ENCODE results near the gene CXXC1. TPM values are rescaled to one million over a fixed set of nuclear protein-coding genes. Genes with fewer than 3 reads are reported as not detected.
"Not testable (repeated sequence)": the region's sequence is repeated elsewhere in the genome, so short reads cannot be mapped to it uniquely, and the experiment has no call there.

Gene CXXC1
- polyA plus RNA-seq, 1 donor (not counting 4 experiments of a cell fraction or from before 2014, with no cell fraction given) = 33.6 TPM

DNA sequence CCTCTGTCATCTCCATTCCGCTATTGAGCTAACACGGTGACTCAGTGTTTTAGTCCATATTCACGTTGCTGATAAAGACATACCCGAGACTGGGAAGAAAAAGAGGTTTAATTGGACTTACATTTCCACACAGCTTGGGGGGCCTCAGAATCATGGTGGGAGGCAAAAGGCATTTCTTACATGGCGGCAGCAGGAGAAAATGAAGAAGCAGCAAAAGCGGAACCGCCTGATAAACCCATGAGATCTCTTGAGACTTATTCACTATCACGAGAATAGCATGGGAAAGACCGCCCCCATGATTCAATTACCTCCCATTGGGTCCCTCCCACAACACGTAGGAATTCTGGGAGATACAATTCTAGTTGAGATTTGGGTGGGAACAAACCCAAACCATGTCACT, 22.6 kb upstream of the CXXC1 start:
- FAIRE-seq (no peak), DNase-seq (ENCODE audit: low read depth, low spot score) (no peak)
- Histone ChIP-seq H3K4me1 (ENCODE audit: control insufficient read depth, extremely low read depth, insufficient read depth, low read length) (peaks cover 14% of the 10 kb centered on the region), H3K4me2 (ENCODE audit: control insufficient read depth, extremely low read depth, insufficient read depth, low read depth, low read length) (no peak overlapping the region), H3K9me1 (ENCODE audit: control insufficient read depth, extremely low read depth, insufficient read depth, low read length) (no peaks in the 10 kb centered on the region), H3K27ac (ENCODE audit: control insufficient read depth, insufficient read depth, low read length) (no peak overlapping the region), H3K4me3 (ENCODE audit: control insufficient read depth in 2 of 3, extremely low read depth in 1 of 3, insufficient read depth in 2 of 3, low read depth in 1 of 3, low read length in 3 of 3) (no peak overlapping the region), H4K20me1 (ENCODE audit: control insufficient read depth, extremely low read depth, insufficient read depth, low read length) (no peaks in the 10 kb centered on the region), H3K9me3 (ENCODE audit: control insufficient read depth, low read depth, low read length) (no peaks in the 10 kb centered on the region), H2AFZ (ENCODE audit: control insufficient read depth, low read length) (no peak overlapping the region), H3K27me3 (ENCODE audit: control insufficient read depth, extremely low read depth, insufficient read depth, low read length) (no peaks in the 10 kb centered on the region), H3K9ac (ENCODE audit: control insufficient read depth, extremely low read depth, insufficient read depth, low read length) (no peak overlapping the region), H3K79me2 (ENCODE audit: control insufficient read depth, insufficient read depth, low read length) (no peaks in the 10 kb centered on the region), H3K36me3 (ENCODE audit: control insufficient read depth in 2 of 2, extremely low read depth in 1 of 2, insufficient read depth in 2 of 2, low read length in 2 of 2) (no peaks in the 10 kb centered on the region)
- dilution Hi-C loops (cut with MboI; ENCODE audit: extremely low pct_ligation_motif_present, low sequenced_read_pairs) = no loop called here
- no peak for TF ChIP-seq EZH2 (IDR thresholded peaks at IDR 0.05; ENCODE audit: low read length)
- TF ChIP-seq, protein P1, sequence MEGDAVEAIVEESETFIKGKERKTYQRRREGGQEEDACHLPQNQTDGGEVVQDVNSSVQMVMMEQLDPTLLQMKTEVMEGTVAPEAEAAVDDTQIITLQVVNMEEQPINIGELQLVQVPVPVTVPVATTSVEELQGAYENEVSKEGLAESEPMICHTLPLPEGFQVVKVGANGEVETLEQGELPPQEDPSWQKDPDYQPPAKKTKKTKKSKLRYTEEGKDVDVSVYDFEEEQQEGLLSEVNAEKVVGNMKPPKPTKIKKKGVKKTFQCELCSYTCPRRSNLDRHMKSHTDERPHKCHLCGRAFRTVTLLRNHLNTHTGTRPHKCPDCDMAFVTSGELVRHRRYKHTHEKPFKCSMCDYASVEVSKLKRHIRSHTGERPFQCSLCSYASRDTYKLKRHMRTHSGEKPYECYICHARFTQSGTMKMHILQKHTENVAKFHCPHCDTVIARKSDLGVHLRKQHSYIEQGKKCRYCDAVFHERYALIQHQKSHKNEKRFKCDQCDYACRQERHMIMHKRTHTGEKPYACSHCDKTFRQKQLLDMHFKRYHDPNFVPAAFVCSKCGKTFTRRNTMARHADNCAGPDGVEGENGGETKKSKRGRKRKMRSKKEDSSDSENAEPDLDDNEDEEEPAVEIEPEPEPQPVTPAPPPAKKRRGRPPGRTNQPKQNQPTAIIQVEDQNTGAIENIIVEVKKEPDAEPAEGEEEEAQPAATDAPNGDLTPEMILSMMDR (optimal IDR thresholded peaks at IDR 0.05 in 1 of 3, IDR thresholded peaks at IDR 0.05 in 1 of 3, conservative IDR thresholded peaks at IDR 0.05 in 1 of 3; ENCODE audit: extremely low read depth in 1 of 3, insufficient read depth in 2 of 3, low read length in 3 of 3) = no peak

DNA sequence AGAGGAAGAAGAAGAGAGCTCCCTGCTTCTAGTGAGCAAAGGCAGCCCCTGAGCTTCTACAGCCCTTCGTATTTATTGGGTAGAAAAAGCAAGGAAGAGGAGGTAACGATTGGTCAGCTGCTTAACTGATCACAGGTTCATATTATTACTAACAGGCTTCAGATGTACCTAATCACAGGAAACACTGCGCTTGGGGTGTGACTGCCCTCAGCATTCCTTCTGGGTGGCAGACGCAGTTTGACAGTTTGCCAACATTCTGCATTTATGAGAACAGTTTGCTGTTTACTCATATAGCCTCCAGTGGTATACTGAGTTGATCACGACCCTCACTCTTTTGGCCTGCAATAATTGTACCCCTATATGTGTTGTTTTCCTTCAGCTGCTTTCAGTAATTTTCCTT, 21.4 kb upstream of the CXXC1 start:
- dilution Hi-C loops (cut with MboI; ENCODE audit: extremely low pct_ligation_motif_present, low sequenced_read_pairs); H3K9me3 ChIP-seq (ENCODE audit: control insufficient read depth, low read depth, low read length); FAIRE-seq; H3K9me1 ChIP-seq (ENCODE audit: control insufficient read depth, extremely low read depth, insufficient read depth, low read length); DNase-seq (ENCODE audit: low read depth, low spot score); H3K4me3 ChIP-seq (ENCODE audit: control insufficient read depth in 2 of 3, extremely low read depth in 1 of 3, insufficient read depth in 2 of 3, low read depth in 1 of 3, low read length in 3 of 3); H3K79me2 ChIP-seq (ENCODE audit: control insufficient read depth, insufficient read depth, low read length); H4K20me1 ChIP-seq (ENCODE audit: control insufficient read depth, extremely low read depth, insufficient read depth, low read length); H3K9ac ChIP-seq (ENCODE audit: control insufficient read depth, extremely low read depth, insufficient read depth, low read length); H3K27me3 ChIP-seq (ENCODE audit: control insufficient read depth, extremely low read depth, insufficient read depth, low read length); H3K36me3 ChIP-seq (ENCODE audit: control insufficient read depth in 2 of 2, extremely low read depth in 1 of 2, insufficient read depth in 2 of 2, low read length in 2 of 2): not testable (repeated sequence)
- Histone ChIP-seq H3K27ac (ENCODE audit: control insufficient read depth, insufficient read depth, low read length) (peak overlapping the region; percentile 74), H2AFZ (ENCODE audit: control insufficient read depth, low read length) (peak overlapping the region; percentile 13), H3K4me1 (ENCODE audit: control insufficient read depth, extremely low read depth, insufficient read depth, low read length) (peaks cover 14% of the 10 kb centered on the region), H3K4me2 (ENCODE audit: control insufficient read depth, extremely low read depth, insufficient read depth, low read depth, low read length) (peak overlapping the region; percentile 99)

Data from keratinocyte (primary cell).